Activated CD4-positive, alpha-beta T cell treated with anti-CD3 and anti-CD28 coated beads, Interleukin-2, amount 50 U/mL, for 4 hours (primary cell): ENCODE results near the gene TRAPPC2L.
A peak's percentile ranks its signal among the peaks of the same experiment; 100 is the strongest.

Experiments
- DNase-seq, 2 experiments: peaks; one replicate each; pipeline ENCODE4 v3.0.0-alpha.2; 2020

TRAPPC2L gene

GRCh38 chr16:88839745-88840599 is 17.0 kb upstream of the TRAPPC2L start:
- no peak for DNase-seq

- DNase-seq, result no peak
Measured at GRCh38 chr16:88840600-88841215, 16.2 kb upstream of the TRAPPC2L start.

GRCh38 chr16:88841521-88842307 is 15.2 kb upstream of the TRAPPC2L start:
- DNase-seq, result no peak

- DNase-seq, result no peak
Measured at GRCh38 chr16:88842308-88842756, 14.6 kb upstream of the TRAPPC2L start.

GRCh38 chr16:88842806-88843205 is 14.1 kb upstream of the TRAPPC2L start:
- DNase-seq, result no peak

GRCh38 chr16:88843256-88843655 is 13.7 kb upstream of the TRAPPC2L start:
- DNase-seq, result no peak

GRCh38 chr16:88844419-88845036 is 12.4 kb upstream of the TRAPPC2L start:
- no peak for DNase-seq

- DNase-seq, result no peak
Measured at GRCh38 chr16:88846088-88846487, 10.8 kb upstream of the TRAPPC2L start.

- DNase-seq, result no peak
Measured at GRCh38 chr16:88847654-88848053, 9.3 kb upstream of the TRAPPC2L start.

- DNase-seq, result no peak
Measured at GRCh38 chr16:88848557-88848956, 8.4 kb upstream of the TRAPPC2L start.

GRCh38 chr16:88850531-88851199 is 6.3 kb upstream of the TRAPPC2L start:
- DNase-seq, result no peak

- DNase-seq, result no peak
Measured at GRCh38 chr16:88851616-88852015, 5.3 kb upstream of the TRAPPC2L start.

- DNase-seq, result no peak
Measured at GRCh38 chr16:88853325-88853941, 3.5 kb upstream of the TRAPPC2L start.

- no peak for DNase-seq
Measured at GRCh38 chr16:88854306-88855111, 2.4 kb upstream of the TRAPPC2L start.

GRCh38 chr16:88855176-88855575 is 1.8 kb upstream of the TRAPPC2L start:
- DNase-seq, result no peak

GRCh38 chr16:88855736-88856121 is 1.2 kb upstream of the TRAPPC2L start:
- no peak for DNase-seq

GRCh38 chr16:88856122-88856827 is 652 bp upstream of the TRAPPC2L start:
- DNase-seq, result no peak

GRCh38 chr16:88857728-88858339 is 907 bp downstream of the TRAPPC2L start:
- DNase-seq, result peak; percentile 76 to 77

GRCh38 chr16:88859381-88860091 is 2.6 kb downstream of the TRAPPC2L start:
- DNase-seq, result no peak
